Measurements from ENCODE around the gene PPFIBP2.

The PPFIBP2 gene

GRCh38 chr11:7513234-7514098 lies at the start of gene PPFIBP2:
TSS of gene PPFIBP2 (plus strand) at chr11:7513999. CDS start at chr11:7549476, 35,477 bp downstream.
- peak; percentile 78 for DNase-seq

- no peak for DNase-seq
These were observed 46.1 kb upstream of the PPFIBP2 start for GRCh38 chr11:7467652-7468051.

GRCh38 chr11:7469351-7469865 lies 44.4 kb upstream of the PPFIBP2 start:
- no peak for DNase-seq

GRCh38 chr11:7471071-7471470 lies 42.7 kb upstream of the PPFIBP2 start:
- DNase-seq = no peak

GRCh38 chr11:7473717-7474116 lies 40.1 kb upstream of the PPFIBP2 start:
- DNase-seq = no peak

GRCh38 chr11:7480113-7480512 lies 33.7 kb upstream of the PPFIBP2 start:
- DNase-seq = no peak

GRCh38 chr11:7484131-7484530 lies 29.7 kb upstream of the PPFIBP2 start:
- no peak for DNase-seq

- no peak for DNase-seq
These were observed 29.2 kb upstream of the PPFIBP2 start for GRCh38 chr11:7484645-7485044.

- no peak for DNase-seq
These were observed 28.4 kb upstream of the PPFIBP2 start, which contains the start of gene OLFML1 for GRCh38 chr11:7485186-7486097. TSS of gene OLFML1 (plus strand) at chr11:7485506. CDS start at chr11:7485876, 370 bp downstream.

GRCh38 chr11:7486098-7486780 lies 27.6 kb upstream of the PPFIBP2 start:
- DNase-seq = no peak

- DNase-seq = no peak
These were observed 27.0 kb upstream of the PPFIBP2 start for GRCh38 chr11:7486781-7487140.

- DNase-seq = no peak
These were observed 26.4 kb upstream of the PPFIBP2 start for GRCh38 chr11:7487360-7487759.

GRCh38 chr11:7488681-7489080 lies 25.1 kb upstream of the PPFIBP2 start:
- DNase-seq = no peak

GRCh38 chr11:7489376-7489775 lies 24.4 kb upstream of the PPFIBP2 start:
- no peak for DNase-seq

- DNase-seq = no peak
These were observed 23.7 kb upstream of the PPFIBP2 start for GRCh38 chr11:7490054-7490453.

GRCh38 chr11:7490535-7490934 lies 23.3 kb upstream of the PPFIBP2 start:
- no peak for DNase-seq

- no peak for DNase-seq
These were observed 21.5 kb upstream of the PPFIBP2 start for GRCh38 chr11:7492253-7492652.

GRCh38 chr11:7493670-7494069 lies 20.1 kb upstream of the PPFIBP2 start:
- DNase-seq = no peak

GRCh38 chr11:7494086-7494745 lies 19.6 kb upstream of the PPFIBP2 start:
- no peak for DNase-seq

GRCh38 chr11:7495882-7496551 lies 17.8 kb upstream of the PPFIBP2 start:
- DNase-seq = no peak

- no peak for DNase-seq
These were observed 15.6 kb upstream of the PPFIBP2 start for GRCh38 chr11:7498193-7498592.

GRCh38 chr11:7499081-7499480 lies 14.7 kb upstream of the PPFIBP2 start:
- DNase-seq = no peak

All from NCI-H774 (cell line).